ENCODE data around the gene ANKRD12.

The ANKRD12 gene

DNA sequence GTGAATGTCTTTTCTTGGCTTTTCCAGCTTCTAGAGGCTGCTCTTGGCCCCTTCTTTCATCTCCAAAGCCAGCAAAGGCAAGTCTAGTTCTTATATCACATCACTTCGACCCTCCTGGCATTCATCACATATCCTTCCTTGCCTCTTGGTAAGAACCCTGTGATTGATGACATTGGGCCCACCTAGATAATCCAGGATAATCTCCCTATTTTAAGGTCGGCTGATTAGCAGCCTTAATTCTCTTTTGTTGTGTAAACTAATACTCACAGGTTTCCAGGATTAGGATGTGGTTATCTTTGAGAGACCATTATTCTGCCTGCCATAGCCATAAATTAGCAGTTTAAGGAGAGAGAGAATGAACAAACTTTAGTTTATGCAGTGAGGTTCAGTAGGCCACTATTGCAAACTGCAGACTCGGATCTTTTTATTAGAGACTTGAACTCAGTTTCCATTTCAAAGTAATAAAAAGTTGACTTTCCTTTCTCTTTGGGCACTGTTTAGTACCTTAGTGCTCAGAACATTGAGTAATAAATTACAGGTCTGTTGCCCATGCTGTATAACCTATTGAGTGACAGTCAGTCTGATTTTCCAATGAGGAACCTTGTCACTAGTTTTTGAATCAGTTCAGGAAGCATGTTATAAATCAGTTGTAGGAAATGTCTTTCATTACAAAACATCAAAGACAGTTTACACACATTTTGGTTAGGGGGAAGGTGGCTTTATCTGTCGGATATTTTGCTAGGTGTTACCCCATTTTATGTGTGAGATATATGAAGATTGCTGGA is 29.6 kb upstream of the ANKRD12 start:
- DNase-seq = no peak

DNA sequence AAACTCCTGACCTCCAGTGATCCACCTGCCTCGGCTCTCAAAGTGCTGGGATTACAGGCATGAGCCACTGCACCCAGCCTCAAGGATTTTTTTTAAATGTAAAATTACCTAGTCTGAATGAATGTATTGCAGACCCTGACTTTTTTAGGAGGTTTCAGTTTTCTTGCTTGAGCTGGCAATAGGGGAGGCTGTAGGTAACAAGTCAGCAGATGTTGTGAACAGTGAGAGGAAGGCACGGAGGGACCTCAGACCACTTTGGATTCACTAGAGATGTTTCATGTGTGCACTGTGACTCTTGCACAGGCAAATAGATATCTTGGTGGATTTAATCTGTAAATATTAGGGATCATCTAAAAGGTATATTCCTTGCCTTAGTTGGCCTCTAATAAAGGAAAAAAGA is 27.7 kb upstream of the ANKRD12 start:
- DNase-seq = no peak

DNA sequence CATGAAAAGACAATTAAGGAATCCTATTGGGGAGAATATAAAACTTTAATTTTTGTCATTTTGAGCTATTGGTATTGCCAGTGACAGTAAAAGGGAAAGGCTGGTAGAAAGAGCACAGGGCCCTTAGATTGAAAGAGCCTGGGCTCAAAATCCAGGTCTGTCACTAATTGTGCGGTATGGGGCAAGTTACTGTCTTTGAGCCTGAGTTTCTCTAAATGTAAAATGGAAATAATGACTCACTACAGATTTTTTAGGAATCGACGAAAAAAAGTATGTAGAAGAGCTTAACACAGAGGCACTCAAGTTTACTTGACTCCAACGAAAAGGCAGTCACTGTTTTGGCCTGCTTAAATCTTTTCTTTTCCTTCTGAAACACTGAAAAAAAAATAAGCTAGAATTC is 27.1 kb upstream of the ANKRD12 start:
- DNase-seq = no peak

DNA sequence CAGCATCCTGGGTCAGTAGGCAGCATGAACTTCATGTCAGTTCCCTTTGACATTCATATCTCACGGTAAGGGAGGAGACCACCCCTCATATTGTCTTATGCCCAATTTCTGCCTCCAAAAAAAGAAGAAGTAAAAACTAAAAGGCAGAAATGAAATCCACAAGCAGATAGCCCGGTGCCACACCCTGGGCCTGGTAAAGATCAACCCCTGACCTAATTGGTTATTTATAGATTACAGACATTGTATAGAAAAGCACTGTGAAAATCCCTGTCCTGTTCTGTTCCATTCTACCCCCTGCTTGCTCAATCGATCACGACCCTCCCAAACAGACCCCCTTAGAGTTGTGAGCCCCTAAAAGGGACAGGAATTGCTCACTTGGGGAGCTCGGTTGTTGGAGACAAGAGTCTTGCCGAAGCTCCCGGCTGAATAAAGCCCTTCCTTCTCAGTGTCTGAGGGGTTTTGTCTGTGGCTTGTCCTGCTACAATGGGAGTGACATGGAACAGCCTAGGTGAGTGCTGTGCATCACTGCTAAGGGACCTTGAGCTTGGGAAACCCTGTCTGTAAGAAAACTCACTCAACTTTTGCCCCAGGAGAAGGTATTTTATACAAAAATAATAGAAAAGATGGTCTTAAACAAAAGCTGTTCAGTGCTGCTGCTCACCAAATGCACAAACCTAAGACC is 23.0 kb upstream of the ANKRD12 start:
- DNase-seq = no peak

DNA sequence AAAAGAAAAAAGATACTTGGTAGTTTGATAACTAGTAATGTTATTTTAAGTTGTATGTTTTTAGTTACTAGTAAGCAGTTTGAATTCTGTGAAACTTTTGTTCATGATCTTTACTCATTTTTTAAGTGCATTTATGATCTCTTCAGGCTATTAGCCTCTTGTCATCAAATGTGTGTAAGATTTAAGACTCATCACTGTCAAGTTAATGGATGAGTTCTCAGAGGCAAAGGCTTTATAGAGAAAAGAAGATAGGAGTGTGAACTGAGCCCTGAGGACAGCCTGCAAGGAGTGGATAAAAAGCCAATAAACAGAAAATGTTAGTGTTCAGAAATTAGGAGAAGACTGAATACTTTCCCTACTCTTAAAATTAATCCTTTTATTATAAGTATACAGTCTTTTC is 20.6 kb upstream of the ANKRD12 start:
- no peak for DNase-seq

DNA sequence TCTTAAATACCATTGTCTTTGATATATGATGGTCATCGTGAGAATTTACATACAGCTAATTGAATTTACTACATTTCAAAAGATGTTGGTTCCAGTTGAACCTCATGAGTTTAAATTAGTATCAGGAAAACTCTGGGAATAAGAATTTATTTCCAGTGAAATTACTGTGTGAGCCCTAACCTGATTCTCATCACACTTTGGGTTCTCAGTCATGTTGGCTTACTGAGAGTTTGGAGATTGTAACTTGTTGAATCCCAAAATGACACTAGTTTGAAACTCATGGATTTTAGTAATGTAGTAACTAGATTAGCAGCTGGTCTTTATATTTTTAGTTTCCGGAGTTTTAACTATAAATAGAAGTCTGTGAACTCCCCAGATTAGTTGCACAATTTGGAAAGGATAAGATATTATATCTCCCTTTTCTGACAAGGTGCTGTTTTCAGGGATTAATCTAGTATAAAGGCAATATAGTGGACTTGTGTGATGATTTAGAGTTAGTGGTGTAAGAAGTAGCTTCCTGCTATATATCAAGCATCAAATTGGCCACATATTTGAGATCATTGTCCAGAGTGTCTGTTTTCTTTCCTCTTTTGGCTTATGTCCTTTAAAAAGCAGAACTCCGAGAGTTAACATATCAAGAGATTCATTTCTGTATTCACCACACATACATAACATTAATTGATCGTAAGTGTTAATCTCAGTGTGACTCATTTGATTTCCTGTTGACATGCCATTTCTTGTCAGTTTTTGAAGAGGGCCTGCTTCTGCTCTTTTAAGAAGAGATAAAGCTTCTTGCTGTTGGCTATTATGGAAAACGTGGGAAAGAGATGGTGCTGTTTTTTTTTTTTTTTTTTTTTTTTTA is 18.4 kb upstream of the ANKRD12 start:
- DNase-seq = no peak

DNA sequence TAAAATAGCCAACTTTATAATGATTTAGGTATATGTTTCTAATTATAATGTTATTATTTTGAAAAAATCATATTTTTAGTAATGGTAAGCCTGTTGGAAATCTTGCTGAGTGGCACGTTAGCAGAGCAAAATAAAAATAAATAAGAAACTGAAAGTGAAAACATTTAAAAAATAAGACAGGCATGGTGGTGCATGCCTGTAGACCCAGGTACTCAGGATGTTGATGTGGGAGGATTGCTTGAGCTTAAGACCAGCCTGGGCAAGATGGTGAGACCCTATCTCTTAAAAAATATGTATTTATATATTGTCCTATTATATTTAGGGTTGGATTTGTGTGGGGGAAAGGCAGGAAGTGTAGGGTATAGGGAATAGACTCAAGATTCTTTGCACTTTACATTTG is 15.8 kb upstream of the ANKRD12 start:
- DNase-seq = no peak

DNA sequence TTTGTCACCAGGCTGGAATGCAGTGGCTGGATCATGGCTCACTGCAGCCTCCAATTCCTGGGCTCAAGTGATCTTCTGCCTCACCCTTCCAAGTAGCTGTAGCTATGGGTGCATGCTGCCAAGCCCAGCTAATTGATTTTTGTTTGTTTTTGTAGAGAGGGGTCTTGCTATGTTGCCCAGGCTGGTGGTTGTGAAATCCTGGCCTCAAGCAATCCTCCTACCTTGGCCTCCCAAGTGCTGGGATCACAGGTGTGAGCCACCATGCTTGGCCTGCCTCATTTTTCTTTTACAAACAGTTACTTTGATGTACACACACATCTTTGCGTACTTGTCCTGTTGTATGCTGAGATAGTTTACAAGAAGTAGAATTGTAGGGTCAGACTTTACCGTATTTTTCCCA is 13.1 kb upstream of the ANKRD12 start:
- peak; percentile 37 for DNase-seq

DNA sequence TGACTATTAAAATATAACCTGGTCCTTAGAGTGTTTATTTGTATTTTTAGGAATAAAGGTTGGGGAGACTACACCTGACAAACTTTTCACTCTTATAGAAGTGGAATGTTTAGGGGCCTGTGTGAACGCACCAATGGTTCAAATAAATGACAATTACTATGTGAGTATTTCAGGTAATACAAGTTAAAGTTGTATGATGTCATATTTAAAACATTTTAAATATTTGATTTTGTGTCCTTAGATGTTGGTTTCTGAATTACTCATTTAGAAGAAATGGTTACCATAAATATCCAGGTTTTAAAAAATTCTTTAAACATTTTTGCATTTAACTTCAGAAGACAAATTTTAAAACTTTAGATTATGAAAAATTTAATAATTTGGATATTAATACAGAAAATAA is 11.8 kb upstream of the ANKRD12 start:
- DNase-seq = no peak

DNA sequence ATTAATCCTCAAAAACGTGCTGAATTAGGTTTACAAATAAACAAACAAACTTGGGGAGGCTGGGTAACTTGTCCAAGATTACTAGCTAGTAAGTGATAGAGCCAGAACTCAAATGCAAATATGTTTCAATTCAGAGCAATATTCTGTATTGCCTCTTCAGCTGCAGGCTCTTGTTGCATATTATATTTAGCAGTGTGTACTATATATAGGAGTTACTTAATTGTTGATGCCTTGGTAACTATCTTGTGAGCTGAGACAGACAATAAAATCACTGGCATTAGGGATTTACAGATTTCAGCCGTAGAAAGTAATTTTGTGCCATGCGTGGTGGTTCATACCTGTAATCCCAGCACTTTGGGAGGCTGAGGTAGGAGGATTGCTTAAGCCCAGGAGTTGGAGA is 10.2 kb upstream of the ANKRD12 start:
- no peak for DNase-seq

DNA sequence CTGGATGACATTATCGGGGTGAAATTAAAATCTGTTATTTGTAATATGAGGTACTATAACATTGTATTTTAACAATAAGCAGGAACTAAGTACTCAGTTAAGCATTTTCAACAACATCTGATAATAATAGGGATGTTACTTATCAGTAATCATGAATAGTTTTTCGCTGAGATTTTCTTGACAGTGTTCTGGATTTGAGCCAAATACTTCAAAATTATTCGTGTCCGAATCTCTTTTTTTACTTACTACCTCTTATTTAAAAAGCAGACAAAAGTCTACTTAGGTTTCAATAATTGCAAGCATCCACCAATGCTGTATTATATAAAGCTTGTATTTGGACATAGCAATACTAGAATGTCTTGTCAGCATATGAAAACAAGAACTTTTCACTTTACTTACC is 6.4 kb upstream of the ANKRD12 start:
- no peak for DNase-seq

DNA sequence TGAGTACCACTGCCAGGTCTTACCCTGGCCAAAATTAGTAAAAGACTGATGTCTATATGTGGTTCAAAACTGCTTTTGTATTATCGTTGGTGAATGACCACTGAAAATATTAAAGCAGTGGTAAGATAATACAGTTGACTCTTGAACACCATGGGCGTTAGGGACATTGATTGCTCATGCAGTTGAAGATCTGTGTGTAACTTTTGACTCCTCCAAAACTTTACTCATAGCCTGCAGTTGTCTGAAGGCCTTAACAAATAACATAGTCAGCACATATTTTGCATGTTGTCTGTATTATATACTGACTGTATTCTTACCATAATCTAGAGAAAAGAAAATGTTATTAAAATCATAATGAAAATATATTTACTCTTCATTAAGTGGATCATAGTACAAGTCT is 5.8 kb upstream of the ANKRD12 start:
- no peak for DNase-seq

DNA sequence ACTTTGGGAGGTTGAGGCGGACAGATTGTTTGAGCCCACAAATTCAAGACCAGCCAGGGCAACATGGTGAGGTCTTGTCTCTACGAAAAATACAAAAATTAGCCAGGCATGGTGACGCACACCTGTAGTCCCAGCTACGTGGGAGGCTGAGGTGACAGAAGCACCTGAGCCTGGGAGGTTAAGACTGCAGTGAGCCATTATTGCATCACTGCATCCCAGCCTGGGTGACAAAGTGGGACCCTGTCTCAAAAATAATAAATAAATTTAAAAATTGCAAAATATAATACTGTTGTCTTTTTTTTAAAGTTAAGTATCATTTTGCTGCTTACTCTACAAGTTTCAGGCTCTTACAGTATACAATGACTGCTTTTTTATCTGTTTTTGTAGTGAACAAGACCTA is 4.0 kb upstream of the ANKRD12 start:
- DNase-seq = no peak

DNA sequence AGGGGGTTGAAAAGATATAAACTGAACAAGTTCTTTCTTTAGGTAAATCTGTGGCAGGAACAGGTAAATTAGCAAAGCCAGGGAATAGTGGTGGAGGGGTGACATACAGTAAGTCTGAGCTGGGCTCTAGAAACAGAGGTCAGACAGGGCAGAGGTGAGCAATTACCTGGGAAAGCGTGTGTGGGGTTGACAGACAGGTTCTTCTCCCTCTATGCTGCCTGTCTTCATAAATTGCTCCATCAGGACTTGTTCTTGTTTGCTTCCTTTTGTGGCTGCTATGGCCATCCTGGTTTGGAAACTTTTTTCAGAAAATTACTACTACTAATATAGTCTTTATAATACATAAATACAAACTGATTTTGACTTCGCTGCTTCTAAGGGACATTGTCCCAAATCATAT is 3.4 kb upstream of the ANKRD12 start:
- no peak for DNase-seq

DNA sequence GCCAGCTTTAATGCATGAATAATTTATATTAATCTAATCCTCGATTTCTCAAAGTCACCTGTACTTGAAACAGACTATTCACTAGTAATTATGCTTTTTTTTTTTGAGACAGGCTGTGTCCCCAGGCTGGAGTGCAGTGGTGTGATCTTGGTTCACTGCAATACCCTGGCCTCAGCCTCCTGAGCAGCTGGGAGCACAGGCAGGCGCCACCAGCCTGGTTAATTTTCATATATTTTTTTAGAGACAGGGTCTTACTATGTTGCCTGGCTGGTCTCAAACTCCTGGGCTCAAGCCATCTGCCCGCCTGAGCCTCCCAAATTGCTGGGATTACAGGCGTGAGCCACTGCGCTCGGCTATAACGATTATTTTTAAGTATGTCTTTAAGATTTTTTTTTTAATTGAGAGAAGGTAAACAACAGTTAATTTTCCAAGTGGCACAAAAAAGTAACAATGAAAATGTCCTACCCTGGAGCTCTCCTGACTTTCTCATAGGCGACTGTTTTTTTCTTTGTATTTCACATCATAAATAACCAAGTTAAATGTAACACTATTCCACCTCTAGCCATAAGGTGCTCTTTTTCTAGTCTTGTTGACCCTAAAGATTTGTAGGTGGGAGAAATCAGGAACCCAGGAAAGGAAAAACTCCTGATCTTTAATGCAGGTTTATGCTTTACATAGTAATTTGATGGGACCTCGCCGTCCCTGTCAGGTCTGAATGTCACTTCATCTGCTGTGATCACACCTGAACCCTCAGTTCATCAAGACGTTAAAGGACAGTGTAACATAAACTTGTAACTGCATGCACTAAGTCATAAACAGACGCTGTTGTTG is 1.3 kb upstream of the ANKRD12 start:
- DNase-seq = no peak

DNA sequence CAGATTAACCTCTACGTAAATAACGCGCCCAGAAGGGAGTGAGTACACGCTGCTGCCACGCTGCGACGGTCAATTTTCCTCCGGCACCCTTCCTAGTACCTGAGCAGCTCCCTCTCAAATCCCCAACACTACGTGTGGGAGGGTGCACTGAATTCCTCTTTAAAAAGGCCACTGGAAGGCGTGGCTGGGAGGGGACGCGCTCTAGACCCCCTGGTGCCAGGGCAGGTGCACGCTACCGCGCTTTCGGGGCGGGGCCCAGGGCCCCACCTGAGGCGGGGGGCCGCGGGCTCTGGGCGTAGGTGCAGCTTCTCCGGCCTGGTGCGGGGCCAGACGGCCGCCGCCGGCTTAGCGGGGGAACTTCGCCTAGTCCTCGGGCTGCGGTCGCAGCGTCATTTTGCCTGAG is 668 bp upstream of the ANKRD12 start:
- DNase-seq = peak; percentile 40

DNA sequence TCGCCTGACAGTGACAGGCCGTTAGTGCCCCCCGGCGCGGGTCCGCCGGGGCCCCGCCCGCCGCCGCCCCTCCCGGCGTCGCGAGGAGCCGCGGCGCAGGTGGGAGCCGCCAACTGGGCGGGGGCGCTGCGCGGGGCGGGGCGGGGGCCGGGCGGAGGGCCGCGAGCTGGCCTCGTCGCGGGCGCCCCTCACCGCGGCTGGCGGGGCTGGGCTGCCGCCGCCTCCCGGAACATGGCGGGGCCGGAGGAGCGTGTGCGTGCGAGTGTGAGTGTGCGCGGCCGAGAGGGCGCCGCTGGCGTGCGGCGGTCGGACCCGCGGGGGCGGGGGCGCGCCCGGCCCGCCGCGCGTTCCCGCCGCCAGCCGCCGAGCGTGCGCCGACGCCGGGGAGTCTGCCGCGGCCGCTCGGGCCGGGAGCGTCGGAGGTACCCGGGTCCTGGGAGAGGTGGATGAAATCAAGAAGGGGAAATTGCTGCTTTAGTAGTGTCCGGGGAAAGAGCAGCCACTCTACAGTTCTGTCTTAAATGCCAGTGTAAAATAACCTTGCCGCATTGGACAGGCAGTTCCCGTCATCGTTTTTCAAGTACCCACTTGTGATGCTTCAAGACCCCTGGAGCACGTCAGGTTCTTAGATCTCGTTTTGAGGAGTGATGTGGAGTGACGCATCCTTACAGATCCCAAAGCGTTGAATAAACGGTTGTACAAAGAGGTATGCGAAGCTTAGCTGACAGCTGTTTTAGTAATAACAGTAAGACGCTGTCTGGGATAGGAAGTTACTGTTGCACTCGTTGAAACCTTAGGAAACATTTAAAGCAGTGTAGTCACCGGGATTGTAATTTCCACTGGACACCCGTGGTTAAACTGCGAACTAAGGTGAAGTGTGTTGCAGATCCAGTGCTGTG is 836 bp downstream of the ANKRD12 start:
- DNase-seq = peak; percentile 80

DNA sequence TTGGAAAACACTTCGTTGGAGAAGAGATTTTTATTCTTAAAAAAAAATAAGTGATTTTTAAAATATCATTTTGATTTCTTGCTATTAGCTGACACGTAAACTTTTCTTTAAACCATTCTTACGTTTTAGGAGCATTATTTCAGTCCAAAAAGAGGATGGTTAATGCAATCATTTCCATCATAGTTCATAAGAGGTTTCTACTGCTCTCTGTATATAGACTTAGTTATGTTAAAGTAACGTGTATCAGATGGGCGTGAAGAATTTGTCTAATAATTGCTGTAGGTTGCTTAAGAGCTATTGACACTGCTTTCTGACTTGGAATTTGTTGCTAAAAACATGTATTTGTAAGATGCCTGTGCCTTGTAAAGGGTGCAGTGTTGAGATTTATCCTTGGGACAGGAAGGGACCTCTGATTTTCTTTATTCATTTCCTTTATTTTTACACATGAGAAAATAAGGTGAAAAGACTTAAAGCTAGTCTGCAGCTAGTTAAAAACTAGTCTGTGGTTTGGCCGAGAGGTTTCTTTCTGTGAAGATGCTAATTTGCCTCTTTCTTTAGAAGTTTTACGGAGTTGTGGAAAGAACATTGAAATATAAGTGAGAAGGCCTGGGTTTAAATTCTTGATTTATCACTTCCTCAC is 2.9 kb downstream of the ANKRD12 start:
- DNase-seq = no peak

DNA sequence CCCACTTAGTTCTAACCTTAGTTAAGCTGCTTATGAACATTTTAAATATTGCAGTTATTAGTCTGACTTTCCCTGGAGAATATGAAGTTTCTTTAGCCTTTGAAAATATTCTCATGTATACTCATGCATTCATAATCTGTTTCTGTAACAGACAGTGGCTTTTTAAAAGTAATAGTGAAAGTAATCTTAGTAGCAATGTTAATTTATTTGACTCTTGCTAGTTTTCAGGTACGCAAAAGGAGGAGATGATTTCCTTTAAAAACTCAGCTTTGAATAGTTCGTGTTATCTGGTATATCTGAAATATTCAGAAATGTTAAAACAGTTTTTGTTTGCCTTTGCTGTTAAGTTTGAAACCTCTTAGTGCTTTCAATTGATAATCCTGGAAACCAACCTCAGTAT is 3.8 kb downstream of the ANKRD12 start:
- DNase-seq = no peak

DNA sequence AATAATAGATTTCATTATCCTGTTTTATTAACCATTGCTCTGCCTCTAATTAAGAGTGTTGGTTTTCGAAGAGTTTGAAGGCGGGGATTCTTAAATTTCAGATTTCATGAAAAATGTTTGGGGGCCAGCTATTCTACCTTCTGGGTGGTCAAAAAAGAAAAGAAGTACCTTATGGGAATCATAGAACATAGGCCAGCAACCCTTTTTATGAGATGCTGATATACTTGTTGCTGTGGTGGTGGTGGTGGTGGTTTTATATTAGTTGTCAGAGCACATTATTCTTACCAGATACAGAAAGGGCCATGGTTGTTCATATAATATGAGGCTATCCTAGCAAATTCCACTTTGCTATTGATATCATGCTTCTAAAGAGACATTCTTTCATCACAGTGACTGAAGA is 4.4 kb downstream of the ANKRD12 start:
- DNase-seq = no peak

DNA sequence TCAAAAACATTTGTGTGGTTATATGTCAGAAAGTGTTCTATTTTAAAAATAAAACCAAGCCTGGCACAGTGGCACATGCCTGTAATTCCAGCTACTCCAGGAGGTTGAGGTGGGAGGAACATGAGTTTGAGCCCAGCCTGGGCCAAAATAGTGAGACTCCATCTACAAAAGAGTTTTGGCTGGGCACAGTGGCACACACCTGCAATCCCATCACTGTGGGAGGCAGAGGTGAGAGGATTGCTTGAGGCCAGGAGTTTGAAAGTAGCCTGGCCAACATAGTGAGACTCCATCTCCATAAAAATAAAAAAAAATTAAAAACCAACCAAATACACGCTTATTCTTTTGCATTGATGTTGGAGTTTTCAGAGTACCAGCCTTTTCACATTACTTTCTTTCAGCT is 9.6 kb downstream of the ANKRD12 start:
- no peak for DNase-seq

All from EL (cell line).